HL-60 (cell line): Measurements from ENCODE around the gene TTLL7.

Experiments
- CTCF ChIP-seq: IDR thresholded peaks from one replicate; pipeline ENCODE4 v1.5.1; 2011; ENCODE audit warnings: low read length, control low read depth, inconsistent platforms; ENCODE audit not compliant: insufficient read depth
- GABPA ChIP-seq: IDR thresholded peaks from 2 replicates; pipeline ENCODE4 v1.6.1; 2012; ENCODE audit warnings: low read depth
- POLR2AphosphoS5 ChIP-seq: IDR thresholded peaks from 2 replicates; pipeline ENCODE4 v1.6.1; 2012; ENCODE audit warnings: low read depth

GRCh38 chr1:83976920-83977319 is 22.0 kb downstream of the TTLL7 start:
- TF ChIP-seq CTCF (no peak), GABPA (no peak), POLR2AphosphoS5 (no peak)
